NCI-H345 (cell line): Measurements from ENCODE around the gene CAB39.

Source experiments
- DNase-seq: peaks from one replicate; lab custom pipeline; 2025; lab: John Stamatoyannopoulos, UW

Gene CAB39

DNA sequence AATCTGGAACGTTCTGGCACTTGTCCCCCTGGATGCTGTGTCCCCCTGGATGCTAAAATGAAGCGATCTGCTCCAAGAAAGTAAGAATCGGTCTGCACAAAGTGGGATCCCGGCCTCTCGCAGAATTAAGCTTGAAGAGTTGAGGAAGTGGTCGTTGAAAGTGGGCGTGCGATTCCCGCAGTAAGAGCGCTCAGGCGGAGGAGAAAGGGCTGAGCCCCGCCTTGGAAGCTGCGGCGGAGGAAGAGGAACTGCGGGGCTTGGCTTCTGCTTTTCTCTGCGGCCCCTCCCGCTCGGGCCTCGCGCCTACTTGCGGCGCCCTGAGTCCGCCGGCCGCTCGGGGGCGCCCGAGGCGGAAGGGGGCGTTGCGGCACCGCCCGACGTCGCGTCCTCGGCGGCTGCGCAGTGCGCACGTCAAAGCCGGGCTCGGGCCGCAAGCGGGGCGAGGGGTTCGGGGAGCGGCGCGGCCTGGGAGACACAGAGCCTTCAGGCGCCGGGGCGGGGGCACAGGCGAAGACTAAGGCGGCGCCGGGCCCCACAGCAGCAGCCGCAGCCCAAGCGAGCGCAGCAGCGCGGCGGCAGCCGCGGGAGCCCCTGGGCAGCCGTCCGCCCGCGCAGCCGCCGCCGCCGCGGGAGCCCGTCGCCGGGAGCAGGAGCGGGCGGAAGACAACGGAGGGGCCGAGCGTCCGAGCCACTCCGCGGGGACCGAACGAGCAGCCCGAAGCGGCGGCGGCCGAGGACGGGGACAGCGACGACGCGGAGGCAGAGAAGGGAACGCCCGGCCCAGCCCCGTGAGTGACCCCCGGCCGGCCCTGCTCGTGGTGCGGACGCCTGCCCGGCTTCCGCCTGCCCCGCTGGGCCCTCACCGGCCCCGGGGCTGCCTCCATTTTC is at the start of gene CAB39:
Gene CAB39 (plus strand): TSS at position 400 of the 888 bp plus-strand sequence. CDS start 47,160 bp downstream, outside the sequence.
- DNase-seq = peak; percentile 91

DNA sequence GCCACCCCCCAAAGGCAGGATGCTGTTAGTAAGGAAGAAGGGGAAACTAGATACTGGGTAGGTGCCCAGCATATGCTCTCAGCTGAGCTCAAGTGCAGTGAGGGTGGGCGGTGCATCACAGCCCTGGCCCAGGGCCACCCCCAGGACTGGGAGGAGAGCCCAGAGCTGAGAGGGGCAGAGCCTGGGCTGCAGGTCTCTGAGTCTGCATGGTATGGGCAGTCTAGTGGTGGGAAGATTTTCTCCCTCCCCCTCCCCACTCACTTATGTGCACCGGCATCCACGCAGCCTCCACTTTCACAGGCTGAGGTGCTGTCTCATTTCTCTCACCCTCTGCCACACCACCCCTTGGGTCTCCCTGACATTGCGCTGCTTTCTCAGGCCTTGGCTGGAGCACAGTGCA is 48.5 kb upstream of the CAB39 start:
- DNase-seq = no peak

- no peak for DNase-seq
These were observed 47.8 kb upstream of the CAB39 start for GRCh38 chr2:230664844-230665243.

- no peak for DNase-seq
These were observed 47.4 kb upstream of the CAB39 start for GRCh38 chr2:230665263-230665691.

GRCh38 chr2:230666446-230666845 is 46.2 kb upstream of the CAB39 start:
- DNase-seq = no peak

DNA sequence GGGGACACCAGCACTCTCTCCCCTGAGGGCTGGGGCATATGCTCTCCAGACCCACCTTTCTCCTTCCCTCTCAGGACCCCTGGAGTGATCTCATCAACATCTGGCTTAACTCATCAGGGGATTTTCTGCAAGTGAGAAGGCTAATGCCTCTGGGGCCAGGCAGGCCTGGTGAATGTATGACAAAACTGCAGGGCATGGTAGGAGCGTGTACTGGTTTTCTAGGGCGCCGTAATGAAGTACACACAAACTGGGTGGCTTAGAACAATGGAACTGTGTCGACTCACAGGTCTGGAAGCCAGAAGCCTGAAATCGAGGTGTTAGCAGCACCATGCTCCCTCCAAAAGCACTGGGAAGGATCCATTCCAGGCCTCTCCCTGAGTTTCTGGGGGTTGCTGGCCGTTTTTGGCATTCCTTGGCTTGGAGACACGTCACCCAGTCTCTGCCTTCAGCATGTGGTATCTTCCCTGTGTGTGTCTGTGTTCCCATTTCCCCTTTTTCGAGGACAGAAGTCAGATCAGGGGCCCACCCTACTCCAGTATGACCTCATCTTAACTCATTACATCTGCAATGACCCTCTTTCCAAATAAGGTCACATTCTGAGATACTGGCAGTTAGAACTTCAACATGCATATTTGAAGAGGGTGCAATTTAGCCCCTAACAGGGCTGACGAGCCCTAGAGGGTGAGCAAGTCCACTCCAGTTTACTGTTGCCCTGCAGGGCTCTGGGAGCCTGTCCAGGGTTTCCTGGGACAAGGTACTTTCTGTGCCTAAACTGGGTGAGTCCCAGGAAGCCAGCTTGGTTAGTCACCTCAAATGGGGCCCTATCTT is 45.5 kb upstream of the CAB39 start:
- DNase-seq = no peak

GRCh38 chr2:230668184-230668938 is 44.3 kb upstream of the CAB39 start:
- DNase-seq = no peak

GRCh38 chr2:230668939-230669303 is 43.7 kb upstream of the CAB39 start:
- DNase-seq = no peak

DNA sequence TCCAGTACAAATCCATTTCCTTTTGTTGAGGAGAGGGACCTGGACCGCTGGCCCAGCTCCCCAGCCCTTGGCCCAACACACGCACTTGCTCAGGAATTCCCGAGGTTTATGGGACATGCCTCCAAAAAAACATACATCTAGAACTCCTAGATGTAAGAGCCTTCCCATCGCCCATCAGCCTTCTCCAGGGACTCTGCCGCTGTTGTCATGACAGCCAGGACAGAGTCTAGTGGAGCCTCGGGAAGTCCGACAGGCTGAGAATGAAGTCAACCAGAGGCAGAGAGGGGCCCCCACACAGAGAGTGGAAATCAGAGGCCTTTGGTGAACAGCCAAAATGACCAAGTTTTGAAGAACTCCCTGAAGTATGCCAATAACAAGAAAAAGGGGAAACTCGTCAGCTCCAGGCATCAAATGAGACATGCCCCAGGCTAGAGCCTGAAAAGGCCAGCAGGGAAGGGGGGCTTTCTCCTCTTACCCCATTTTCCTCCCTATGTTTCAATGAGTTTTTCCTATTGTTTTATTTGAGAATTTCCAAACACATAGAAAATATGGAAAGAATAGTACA is 43.2 kb upstream of the CAB39 start:
- DNase-seq = no peak

- DNase-seq = no peak
These were observed 41.5 kb upstream of the CAB39 start for GRCh38 chr2:230671117-230671516.

- DNase-seq = no peak
These were observed 39.8 kb upstream of the CAB39 start for GRCh38 chr2:230672836-230673235.

- DNase-seq = no peak
These were observed 38.2 kb upstream of the CAB39 start for GRCh38 chr2:230674401-230674800.

DNA sequence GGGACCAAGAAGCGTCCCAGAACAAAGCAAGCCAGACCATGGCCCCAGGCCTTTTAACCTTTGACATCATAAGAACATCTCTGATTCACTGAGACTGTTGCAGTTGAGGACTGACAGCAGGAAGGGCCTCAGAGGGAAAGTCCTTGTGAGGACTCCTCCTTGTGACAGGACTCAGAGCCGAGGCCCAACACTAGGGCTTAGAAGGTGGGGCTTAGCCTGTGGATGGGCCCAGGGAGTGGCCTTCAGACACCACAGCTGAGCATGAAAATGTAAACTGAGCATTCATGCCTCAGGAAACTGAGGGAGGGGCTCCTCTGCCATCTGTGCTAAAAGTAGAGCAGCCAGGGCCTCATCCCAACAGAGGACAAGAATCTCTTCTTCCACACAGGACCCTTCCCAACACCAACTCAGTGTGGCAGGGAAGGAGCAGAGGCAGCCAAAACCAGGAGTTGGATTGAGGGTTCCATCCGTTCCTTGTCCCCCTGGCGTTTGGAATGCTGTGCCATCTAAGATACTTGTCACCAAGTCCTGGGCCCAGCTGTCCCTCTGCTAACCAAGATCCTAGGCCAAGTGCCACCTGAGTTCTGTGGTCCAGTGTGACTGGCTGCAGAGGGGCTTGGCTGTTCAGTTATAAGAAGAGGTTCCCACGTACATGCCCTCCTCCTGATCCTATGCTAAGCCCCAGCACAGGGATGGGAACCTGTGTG is 37.5 kb upstream of the CAB39 start:
- no peak for DNase-seq

GRCh38 chr2:230676546-230676945 is 36.1 kb upstream of the CAB39 start:
- no peak for DNase-seq

DNA sequence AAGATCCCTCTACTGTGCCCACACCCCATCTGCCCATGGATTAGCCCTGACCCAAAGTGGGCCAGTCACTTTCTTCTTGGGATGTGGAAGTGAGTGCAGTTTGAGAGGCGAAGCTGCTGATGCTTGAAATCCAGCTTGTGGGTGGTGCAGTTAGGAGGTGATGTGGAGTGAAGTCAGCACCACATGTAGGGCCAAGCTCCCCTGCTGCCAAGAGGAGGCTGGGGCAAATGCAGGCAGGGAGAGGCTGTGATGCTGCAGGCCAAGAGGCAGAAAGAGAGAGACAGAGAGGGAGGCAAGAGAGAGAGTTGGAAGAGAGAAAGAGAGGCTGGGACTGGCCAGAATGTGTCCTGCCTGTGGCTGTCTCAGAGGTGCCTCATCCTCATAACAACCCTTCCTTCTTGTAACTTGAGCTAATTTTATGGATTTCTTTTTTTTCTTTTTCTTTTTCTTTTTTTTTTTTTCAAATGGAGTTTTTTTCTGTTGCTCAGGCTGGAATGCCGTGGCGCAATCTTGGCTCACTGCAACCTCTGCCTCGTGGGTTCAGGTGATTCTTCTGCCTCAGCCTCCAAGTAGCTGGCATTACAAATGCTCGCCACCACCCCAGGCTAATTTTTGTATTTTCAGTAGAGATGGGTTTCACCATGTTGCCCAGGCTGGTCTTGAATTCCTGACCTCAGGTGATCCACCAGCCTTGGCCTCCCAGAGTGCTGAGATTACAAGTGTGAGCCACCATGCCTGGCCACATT is 35.3 kb upstream of the CAB39 start:
- DNase-seq = no peak

DNA sequence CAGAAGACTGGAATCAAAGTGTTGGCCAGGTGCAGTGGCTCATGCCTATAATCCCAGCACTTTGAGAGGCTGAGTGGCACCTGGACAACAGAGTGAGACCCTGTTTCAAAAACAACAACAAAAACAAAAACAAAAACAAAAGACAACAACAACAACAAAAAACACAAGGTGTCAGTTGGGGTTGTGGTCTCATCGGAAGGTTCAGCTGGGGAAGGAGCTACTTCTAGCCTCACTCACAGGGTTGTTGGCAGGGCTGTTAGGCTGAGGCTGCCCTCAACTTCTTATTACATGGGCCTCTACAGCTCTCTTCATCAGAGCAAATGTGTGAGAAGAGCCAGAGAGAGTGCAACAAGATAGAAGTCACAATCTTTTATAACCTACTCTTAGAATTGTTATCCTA is 34.6 kb upstream of the CAB39 start:
- DNase-seq = no peak

- no peak for DNase-seq
These were observed 34.2 kb upstream of the CAB39 start for GRCh38 chr2:230678451-230678850.

- no peak for DNase-seq
These were observed 32.0 kb upstream of the CAB39 start for GRCh38 chr2:230680463-230681170.

GRCh38 chr2:230681171-230681545 is 31.5 kb upstream of the CAB39 start:
- no peak for DNase-seq

- DNase-seq = no peak
These were observed 30.1 kb upstream of the CAB39 start for GRCh38 chr2:230682546-230682945.
